HG03064 (cell line): ENCODE measurements around the gene RPLP2.

Experiments used
- ATAC-seq: cut with Tn5 transposase; IDR thresholded peaks from one replicate; pipeline ENCODE4 v1.9.1; 2021; ENCODE audit warnings: low read depth; ENCODE audit not compliant: unreplicated experiment

Gene RPLP2

GRCh38 chr11:821512-822371 is 12.0 kb downstream of the RPLP2 start:
- ATAC-seq, result no peak

- no peak for ATAC-seq
These were observed 13.9 kb downstream of the RPLP2 start for GRCh38 chr11:823441-824291.

GRCh38 chr11:824292-824880 is 14.6 kb downstream of the RPLP2 start:
- no peak for ATAC-seq

GRCh38 chr11:824942-825341 is 15.2 kb downstream of the RPLP2 start:
- ATAC-seq, result no peak

GRCh38 chr11:825366-826226 is 15.8 kb downstream of the RPLP2 start:
- ATAC-seq, result no peak

- no peak for ATAC-seq
These were observed 16.5 kb downstream of the RPLP2 start for GRCh38 chr11:826227-826621.

- ATAC-seq, result no peak
These were observed 17.0 kb downstream of the RPLP2 start for GRCh38 chr11:826836-827145.

GRCh38 chr11:827146-827896 is 17.6 kb downstream of the RPLP2 start:
- peak; percentile 37 for ATAC-seq

- no peak for ATAC-seq
These were observed 18.1 kb downstream of the RPLP2 start, which contains the start of gene CRACR2B for GRCh38 chr11:827897-828192. Gene CRACR2B, plus strand, starts transcription at chr11:827919. Its CDS starts 689 bp downstream, at chr11:828608.

GRCh38 chr11:828506-829175 is 18.9 kb downstream of the RPLP2 start:
- no peak for ATAC-seq

- no peak for ATAC-seq
These were observed 19.5 kb downstream of the RPLP2 start for GRCh38 chr11:829176-829846.

GRCh38 chr11:829847-830294 is 20.1 kb downstream of the RPLP2 start:
- ATAC-seq, result no peak

- ATAC-seq, result no peak
These were observed 20.7 kb downstream of the RPLP2 start for GRCh38 chr11:830295-831117.

- no peak for ATAC-seq
These were observed 21.5 kb downstream of the RPLP2 start for GRCh38 chr11:831118-831864.

GRCh38 chr11:831961-832528 is 22.3 kb downstream of the RPLP2 start:
- ATAC-seq, result no peak

- ATAC-seq, result no peak
These were observed 22.9 kb downstream of the RPLP2 start, which contains the start of gene CD151 for GRCh38 chr11:832529-833113. Gene CD151, plus strand, starts transcription at chr11:832952. Its CDS starts 3,118 bp downstream, at chr11:836070.
